Nephron progenitor cell (in vitro differentiated cells): ENCODE measurements around the gene AHDC1.

Experiments
- DNase-seq: peaks from one replicate; pipeline ENCODE4 v3.0.0; 2021
- H3K27ac Mint-ChIP-seq: 2 replicates; pipeline ENCODE4 v1.8.0; 2021; ENCODE audit warnings: mild to moderate bottlenecking, moderate library complexity, mixed read lengths
- H3K27me3 Mint-ChIP-seq: 2 replicates; pipeline ENCODE4 v1.8.0; 2021; ENCODE audit warnings: mild to moderate bottlenecking, low read depth, mixed read lengths; ENCODE audit not compliant: poor library complexity
- H3K36me3 Mint-ChIP-seq: 2 replicates; pipeline ENCODE4 v1.8.0; 2021; ENCODE audit warnings: low read depth, mixed read lengths
- H3K4me1 Mint-ChIP-seq: 2 replicates; pipeline ENCODE4 v1.8.0; 2021; ENCODE audit warnings: mixed read lengths
- H3K4me3 Mint-ChIP-seq: 2 replicates; pipeline ENCODE4 v1.8.0; 2021; ENCODE audit warnings: mild to moderate bottlenecking, moderate library complexity, mixed read lengths
- H3K9me3 Mint-ChIP-seq: 2 replicates; pipeline ENCODE4 v1.8.0; 2021; ENCODE audit warnings: mild to moderate bottlenecking, moderate library complexity, mixed read lengths
- CTCF ChIP-seq: fragments of 200-600 bp; sonication (generic); IDR thresholded peaks from 2 replicates; pipeline ENCODE4 v1.5.0; 2021; ENCODE audit warnings: antibody characterized with exemption

The AHDC1 gene

GRCh38 chr1:27567971-27568299 is 36.0 kb downstream of the AHDC1 start:
- no peak for TF ChIP-seq CTCF
- H3K4me1 Mint-ChIP-seq, result peaks cover 93% of the 10 kb centered on the region
- no peaks in the 10 kb centered on the region for H3K9me3 Mint-ChIP-seq
- no peak for DNase-seq
- H3K27ac Mint-ChIP-seq, result peak overlapping the region; percentile 95
- H3K36me3 Mint-ChIP-seq, result no peaks in the 10 kb centered on the region
- no peaks in the 10 kb centered on the region for H3K27me3 Mint-ChIP-seq
- H3K4me3 Mint-ChIP-seq, result peak overlapping the region; percentile 64

- Mint-ChIP-seq H3K27me3 (no peaks in the 10 kb centered on the region), H3K36me3 (no peaks in the 10 kb centered on the region), H3K4me1 (peaks cover 93% of the 10 kb centered on the region), H3K9me3 (no peaks in the 10 kb centered on the region), H3K27ac (peak overlapping the region; percentile 64), H3K4me3 (peak overlapping the region; percentile 64)
- DNase-seq, result peak; percentile 65
- no peak for TF ChIP-seq CTCF
Observed at GRCh38 chr1:27567146-27567526, 36.8 kb downstream of the AHDC1 start.

GRCh38 chr1:27566462-27567145 is 37.3 kb downstream of the AHDC1 start:
- H3K4me3 Mint-ChIP-seq, result peak overlapping the region; percentile 64
- no peak for TF ChIP-seq CTCF
- H3K27ac Mint-ChIP-seq, result peak overlapping the region; percentile 95
- H3K36me3 Mint-ChIP-seq, result no peaks in the 10 kb centered on the region
- H3K9me3 Mint-ChIP-seq, result no peaks in the 10 kb centered on the region
- DNase-seq, result no peak
- H3K4me1 Mint-ChIP-seq, result peaks cover 93% of the 10 kb centered on the region
- H3K27me3 Mint-ChIP-seq, result no peaks in the 10 kb centered on the region

- peaks cover 4% of the 10 kb centered on the region for H3K36me3 Mint-ChIP-seq
- no peak for DNase-seq
- no peaks in the 10 kb centered on the region for H3K27me3 Mint-ChIP-seq
- TF ChIP-seq CTCF, result no peak
- H3K4me1 Mint-ChIP-seq, result peaks cover 95% of the 10 kb centered on the region
- H3K27ac Mint-ChIP-seq, result peak overlapping the region; percentile 92
- peak overlapping the region; percentile 61 for H3K4me3 Mint-ChIP-seq
- no peaks in the 10 kb centered on the region for H3K9me3 Mint-ChIP-seq
Observed at GRCh38 chr1:27564710-27565649, 39.0 kb downstream of the AHDC1 start.

- TF ChIP-seq CTCF, result no peak
- no peaks in the 10 kb centered on the region for H3K27me3 Mint-ChIP-seq
- peak overlapping the region; percentile 92 for H3K27ac Mint-ChIP-seq
- peak overlapping the region; percentile 59 for H3K4me3 Mint-ChIP-seq
- peaks cover 93% of the 10 kb centered on the region for H3K4me1 Mint-ChIP-seq
- DNase-seq, result no peak
- no peaks in the 10 kb centered on the region for H3K9me3 Mint-ChIP-seq
- H3K36me3 Mint-ChIP-seq, result peaks cover 4% of the 10 kb centered on the region
Observed at GRCh38 chr1:27563591-27564471, 40.1 kb downstream of the AHDC1 start.
